ENCODE measurements around the gene SDF4. TPM values are rescaled to one million over a fixed set of nuclear protein-coding genes. Genes with fewer than 3 reads are reported as not detected.
A peak's percentile ranks its signal among the peaks of the same experiment; 100 is the strongest.

SDF4 gene
- total and polyA plus RNA-seq, 2 of the 13 experiments (the other 11 are each of a cell fraction or from before 2014, with no cell fraction given) = 80.8 to 107 TPM

DNA sequence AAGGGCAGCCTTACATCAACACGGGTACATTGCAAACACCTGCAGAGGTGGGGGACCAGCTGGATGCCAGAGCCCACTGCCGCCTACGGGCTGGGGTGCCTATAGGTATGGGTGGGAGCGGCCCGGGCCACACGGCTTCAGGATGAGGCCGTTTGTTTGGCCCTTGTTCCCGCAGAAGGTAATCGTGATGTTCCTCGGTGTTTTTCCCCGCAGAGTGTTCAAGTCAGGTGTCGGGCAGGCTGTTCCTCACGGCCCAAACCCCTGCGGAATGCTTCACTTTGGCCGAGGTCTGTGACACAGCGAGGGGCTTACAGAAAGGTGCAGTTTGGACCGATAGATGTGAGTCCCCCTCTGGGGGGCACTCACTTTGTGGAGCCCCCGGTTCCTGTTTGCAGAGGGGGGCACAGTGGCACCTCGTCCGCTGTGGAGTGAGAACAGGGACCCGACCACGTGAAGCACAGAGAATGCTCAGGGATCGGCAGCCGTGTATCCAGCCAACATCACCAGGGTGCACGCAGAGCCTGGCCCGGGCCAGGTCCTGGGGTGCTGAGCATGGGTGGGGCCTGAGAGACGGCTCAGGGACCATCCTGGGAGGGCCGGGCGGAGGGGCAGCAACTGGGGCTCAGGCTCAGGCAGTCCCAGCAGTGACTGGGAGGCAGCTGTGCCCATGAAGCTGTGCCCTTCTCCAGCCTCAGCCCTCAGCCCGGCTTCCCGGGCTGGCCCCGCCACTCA, 58.6 kb downstream of the SDF4 start:
- no peaks in the 10 kb centered on the region for H3K36me3 ChIP-seq (replicated peaks in 1 of 2; ENCODE audit: control insufficient read depth in 1 of 2, insufficient read depth in 2 of 2, low read length in 2 of 2)
- ATAC-seq (peak; percentile 3; the same call in 2 of the 3 replicates), FAIRE-seq (no peak), DNase-seq (ENCODE audit: low spot score) (no peak)
- H3K9me3 ChIP-seq (ENCODE audit: low read length) = no peaks in the 10 kb centered on the region
- H3K27ac ChIP-seq (ENCODE audit: extremely low read length, insufficient read depth, low read length) = no peak overlapping the region
- ChIA-PET POLR2A (no interaction called here), CTCF (ENCODE audit: low intra/inter-chr PET ratio, low total read pairs) (no interaction called here)
- H3K27me3 ChIP-seq (ENCODE audit: control insufficient read depth in 1 of 2, insufficient read depth in 2 of 2, low read length in 2 of 2) = peaks cover 33 to 63% of the 10 kb centered on the region in 2 experiments
- H3K4me3 ChIP-seq (replicated peaks in 1 of 3; ENCODE audit: insufficient read depth in 1 of 3, low read depth in 2 of 3, low read length in 3 of 3) = peak overlapping the region in 1 of 3 experiments; percentile 33; a peak in 1 of 6 replicates
- H4K20me1 ChIP-seq (ENCODE audit: insufficient read depth, low read length) = no peaks in the 10 kb centered on the region
- in situ Hi-C loops (cut with HindIII; ENCODE audit: extremely low pct_ligation_motif_present, low pct_unique_long_range_greater_than_20kb) = no loop called here
- 31% methylated on average over 12 of the region's 32 CpGs for WGBS (ENCODE audit: low lambda C conversion rate)
- H3K9ac ChIP-seq (ENCODE audit: insufficient read depth, low read depth, low read length) = no peak overlapping the region
- intact Hi-C loops (cut with micrococcal nuclease; ENCODE audit: unreplicated experiment) = loop anchor here (10.0 kb wide), 1 partner anchor 62 kb away; the partner anchor contains the start of genes B3GALT6 and SDF4
- no peak overlapping the region for H3K4me2 ChIP-seq (ENCODE audit: low read depth, low read length)
- H3K4me1 ChIP-seq (ENCODE audit: insufficient read depth, low read length) = peaks cover 28% of the 10 kb centered on the region
- H2AFZ ChIP-seq (ENCODE audit: low read length) = no peak overlapping the region
- BruUV-seq (replicated peaks) = no TSS peak
- TF ChIP-seq, protein P1, sequence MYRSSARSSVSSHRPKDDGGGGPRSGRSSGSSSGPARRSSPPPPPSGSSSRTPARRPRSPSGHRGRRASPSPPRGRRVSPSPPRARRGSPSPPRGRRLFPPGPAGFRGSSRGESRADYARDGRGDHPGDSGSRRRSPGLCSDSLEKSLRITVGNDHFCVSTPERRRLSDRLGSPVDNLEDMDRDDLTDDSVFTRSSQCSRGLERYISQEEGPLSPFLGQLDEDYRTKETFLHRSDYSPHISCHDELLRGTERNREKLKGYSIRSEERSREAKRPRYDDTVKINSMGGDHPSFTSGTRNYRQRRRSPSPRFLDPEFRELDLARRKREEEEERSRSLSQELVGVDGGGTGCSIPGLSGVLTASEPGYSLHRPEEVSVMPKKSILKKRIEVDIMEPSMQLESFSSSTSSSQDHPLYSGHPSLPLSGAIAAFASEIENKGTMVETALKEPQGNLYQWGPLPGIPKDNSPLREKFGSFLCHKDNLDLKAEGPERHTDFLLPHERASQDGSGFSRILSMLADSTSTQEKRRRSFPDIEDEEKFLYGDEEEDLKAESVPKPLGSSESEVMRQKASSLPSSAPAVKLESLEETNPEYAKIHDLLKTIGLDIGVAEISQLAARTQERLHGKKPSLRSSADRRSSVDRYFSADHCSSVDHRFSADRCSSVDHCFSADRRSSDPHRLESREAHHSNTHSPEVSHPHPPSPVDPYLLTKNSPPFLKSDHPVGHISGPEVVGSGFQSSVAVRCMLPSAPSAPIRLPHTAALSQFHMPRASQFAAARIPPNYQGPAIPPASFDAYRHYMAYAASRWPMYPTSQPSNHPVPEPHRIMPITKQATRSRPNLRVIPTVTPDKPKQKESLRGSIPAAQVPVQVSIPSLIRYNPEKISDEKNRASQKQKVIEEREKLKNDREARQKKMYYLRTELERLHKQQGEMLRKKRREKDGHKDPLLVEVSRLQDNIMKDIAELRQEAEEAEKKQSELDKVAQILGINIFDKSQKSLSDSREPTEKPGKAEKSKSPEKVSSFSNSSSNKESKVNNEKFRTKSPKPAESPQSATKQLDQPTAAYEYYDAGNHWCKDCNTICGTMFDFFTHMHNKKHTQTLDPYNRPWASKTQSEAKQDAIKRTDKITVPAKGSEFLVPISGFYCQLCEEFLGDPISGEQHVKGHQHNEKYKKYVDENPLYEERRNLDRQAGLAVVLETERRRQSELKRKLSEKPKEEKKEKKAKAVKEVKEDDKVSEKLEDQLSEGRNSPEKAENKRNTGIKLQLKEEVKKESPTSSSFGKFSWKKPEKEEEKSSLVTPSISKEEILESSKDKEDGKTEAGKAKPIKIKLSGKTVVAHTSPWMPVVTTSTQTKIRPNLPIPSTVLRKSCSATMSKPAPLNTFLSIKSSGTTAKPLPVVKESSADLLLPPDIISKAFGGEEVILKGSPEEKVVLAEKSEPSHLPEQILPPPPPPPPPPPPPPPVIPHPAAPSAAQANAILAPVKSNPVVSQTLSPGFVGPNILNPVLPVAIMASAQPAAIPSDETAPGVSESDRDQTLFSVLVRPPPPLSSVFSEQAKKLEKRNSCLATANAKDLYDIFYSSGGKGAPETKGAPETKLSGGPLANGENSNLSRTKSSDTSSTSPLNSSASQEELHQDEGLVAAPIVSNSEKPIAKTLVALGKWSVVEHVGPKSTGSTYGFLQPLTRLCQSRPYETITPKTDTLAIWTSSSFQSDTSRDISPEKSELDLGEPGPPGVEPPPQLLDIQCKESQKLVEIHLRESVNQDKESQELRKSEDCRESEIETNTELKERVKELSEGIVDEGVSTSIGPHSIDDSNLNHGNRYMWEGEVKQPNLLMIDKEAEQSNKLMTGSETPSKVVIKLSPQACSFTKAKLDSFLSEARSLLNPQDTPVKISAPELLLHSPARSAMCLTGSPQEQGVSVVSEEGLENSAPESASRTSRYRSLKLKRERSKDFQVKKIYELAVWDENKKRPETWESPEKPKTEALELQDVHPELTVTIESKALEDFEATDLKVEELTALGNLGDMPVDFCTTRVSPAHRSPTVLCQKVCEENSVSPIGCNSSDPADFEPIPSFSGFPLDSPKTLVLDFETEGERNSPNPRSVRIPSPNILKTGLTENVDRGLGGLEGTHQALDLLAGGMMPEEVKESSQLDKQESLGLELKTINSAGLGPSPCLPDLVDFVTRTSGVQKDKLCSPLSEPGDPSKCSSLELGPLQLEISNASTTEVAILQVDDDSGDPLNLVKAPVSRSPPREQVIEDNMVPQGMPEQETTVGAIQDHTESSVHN (CRISPR knock-in tag; IDR thresholded peaks at IDR 0.05) = no peak
- TF ChIP-seq EZH2 (conservative IDR thresholded peaks at IDR 0.05; ENCODE audit: low read depth, low read length) (peak; percentile 88; the same call in 1 of the 2 replicates), NFE2L1 (CRISPR knock-in tag; IDR thresholded peaks at IDR 0.05; ENCODE audit: borderline replicate concordance) (no peak)
- H3K79me2 ChIP-seq (ENCODE audit: insufficient read depth, low read length) = no peaks in the 10 kb centered on the region
